AG04449 (cell line): ENCODE data around the gene GNAI3.
A peak's percentile ranks its signal among the peaks of the same experiment; 100 is the strongest.

Source experiments
- CTCF ChIA-PET: fragments of 350-600 bp; formaldehyde crosslinking; extraction: SDS; loops from one replicate; lab custom pipeline; 2021; ENCODE audit warnings: antibody characterized with exemption; lab: Yijun Ruan, JAX
- POLR2A ChIA-PET: fragments of 400-600, 350-600 bp; formaldehyde crosslinking; extraction: SDS; loops from one replicate; lab custom pipeline; 2020; ENCODE audit warnings: antibody characterized with exemption, inconsistent platforms; lab: Yijun Ruan, JAX
- DNase-seq: peaks from one replicate; pipeline ENCODE4 v3.0.0-alpha.2; 2010; ENCODE audit warnings: low read depth, low spot score
- H3K4me3 ChIP-seq: 2 replicates; pipeline ENCODE4 v1.5.1; 2011; ENCODE audit warnings: low read depth, mild to moderate bottlenecking, control low read depth, low read length
- CTCF ChIP-seq: IDR thresholded peaks from one replicate; pipeline ENCODE4 v1.5.1; 2011; ENCODE audit warnings: mild to moderate bottlenecking, moderate library complexity, low read length, control low read depth, inconsistent platforms; ENCODE audit not compliant: insufficient read depth; ENCODE audit errors: missing control alignments

GNAI3 gene

DNA sequence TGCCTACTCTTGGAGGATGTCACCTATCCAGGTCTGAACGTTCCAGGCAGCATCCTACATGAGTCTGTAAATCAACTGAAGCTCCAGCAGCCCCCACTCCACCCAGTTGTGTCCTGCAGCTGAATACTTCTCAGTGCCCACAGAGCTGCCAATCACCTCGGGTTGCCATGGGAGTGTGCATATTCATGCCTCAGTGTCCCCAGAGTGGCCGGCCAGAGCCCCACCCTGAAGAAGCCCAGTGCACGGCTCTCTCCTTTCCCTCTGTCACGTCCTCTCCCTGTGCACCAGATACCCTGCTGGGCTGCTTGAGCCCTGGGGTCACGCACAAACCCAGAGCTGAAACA lies 91.4 kb downstream of the GNAI3 start:
- CTCF ChIA-PET: interaction anchor here (0.6 to 18.9 kb wide), 57 partner anchors 13 to 665 kb away, joined by 3 to 830 read pairs (median 5); partner anchors contain the start of genes AHCYL1, AMPD2, CYB561D1 and EPS8L3
- DNase-seq: no peak
- no peak for TF ChIP-seq CTCF
- H3K4me3 ChIP-seq: no peak overlapping the region
- POLR2A ChIA-PET: interaction anchor here (0.7 to 2.2 kb wide), 5 partner anchors 91 to 345 kb away, joined by 3 to 11 read pairs (median 7); partner anchors contain the start of genes AHCYL1 and GNAI3

- DNase-seq: no peak
- POLR2A ChIA-PET: interaction anchor here (0.6 to 2.2 kb wide), 6 partner anchors 92 to 344 kb away, joined by 3 to 11 read pairs (median 5); partner anchors contain the start of genes AHCYL1 and GNAI3
- no peak overlapping the region for H3K4me3 ChIP-seq
- CTCF ChIA-PET: interaction anchor here (0.6 to 18.9 kb wide), 65 partner anchors 13 to 413 kb away, joined by 3 to 830 read pairs (median 4); partner anchors contain the start of genes AHCYL1, AMPD2, CYB561D1 and EPS8L3
- peak; percentile 90 for TF ChIP-seq CTCF
Measured at GRCh38 chr1:109640285-109640865, 92.0 kb downstream of the GNAI3 start.

- CTCF ChIA-PET: interaction anchor here (0.6 to 18.9 kb wide), 42 partner anchors 12 to 412 kb away, joined by 3 to 830 read pairs (median 7); partner anchors contain the start of genes AHCYL1, AMPD2, CYB561D1 and EPS8L3
- H3K4me3 ChIP-seq: no peak overlapping the region
- no peak for TF ChIP-seq CTCF
- POLR2A ChIA-PET: interaction anchor here (0.6 to 1.8 kb wide), 4 partner anchors 93 to 343 kb away, joined by 3 to 11 read pairs (median 5); partner anchors contain the start of genes AHCYL1 and GNAI3
- no peak for DNase-seq
Measured at GRCh38 chr1:109641078-109641740, 92.8 kb downstream of the GNAI3 start.

- POLR2A ChIA-PET: no interaction called here
Measured at GRCh38 chr1:109641861-109642260, 93.4 kb downstream of the GNAI3 start.

DNA sequence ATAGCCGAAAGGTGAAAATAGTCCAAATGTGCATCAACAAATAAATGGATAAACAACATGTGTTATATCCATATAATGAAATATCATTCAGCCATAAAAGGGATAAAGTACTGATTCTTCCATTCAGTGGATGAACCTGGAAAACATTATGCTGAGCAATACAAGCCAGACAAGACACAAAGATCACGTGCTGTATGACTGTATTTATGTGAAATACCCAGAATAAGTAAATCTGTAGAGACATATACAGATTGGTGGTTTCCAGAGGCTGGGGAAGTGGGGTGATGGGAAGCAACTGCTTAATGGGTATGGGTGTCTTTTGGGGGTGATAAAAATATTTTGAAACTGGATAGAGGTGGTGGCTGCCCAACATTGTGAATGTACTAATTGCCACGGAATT lies 94.2 kb downstream of the GNAI3 start:
- H3K4me3 ChIP-seq: no peak overlapping the region
- POLR2A ChIA-PET: no interaction called here
- CTCF ChIA-PET: interaction anchor here (1.0 to 18.9 kb wide), 16 partner anchors 11 to 341 kb away, joined by 3 to 830 read pairs (median 5); partner anchors contain the start of genes AHCYL1, AMPD2, EPS8L3 and GNAI3
- TF ChIP-seq CTCF: no peak
- DNase-seq: no peak

More at GRCh38 chr1:109641861-109642260, 93.4 kb downstream of the GNAI3 start:
- H3K4me3 ChIP-seq: no peak overlapping the region
- CTCF ChIA-PET: interaction anchor here (0.6 to 18.9 kb wide), 21 partner anchors 11 to 412 kb away, joined by 3 to 830 read pairs (median 13); partner anchors contain the start of genes AHCYL1, AMPD2, EPS8L3 and GNAI3
- no peak for TF ChIP-seq CTCF
- no peak for DNase-seq
